Ovary (tissue), 9 donors: Measurements from ENCODE around the gene C2orf68. TPM values are rescaled to one million over a fixed set of nuclear protein-coding genes. Genes with fewer than 3 reads are reported as not detected.
A peak's percentile ranks its signal among the peaks of the same experiment; 100 is the strongest.

Source experiments
- DNase-seq, 5 donors: peaks; one replicate each; pipeline ENCODE4 v3.0.0-alpha.2; 2019 to 2020
- H3K27ac ChIP-seq, 2 donors: fragments of 200-600 bp; one replicate each; pipeline versions ENCODE4 v1.5.1 to v1.8.0; 2019 to 2022
- H3K27me3 ChIP-seq: fragments of 200-600 bp; one replicate; pipeline ENCODE4 v1.8.0; 2022
- H3K36me3 ChIP-seq: fragments of 200-600 bp; sonication (generic); one replicate; pipeline ENCODE4 v1.5.1; 2019
- H3K4me1 ChIP-seq: one replicate; pipeline ENCODE4 v1.8.1; 2013; ENCODE audit warnings: mild to moderate bottlenecking, moderate library complexity; ENCODE audit not compliant: insufficient read depth
- H3K4me3 ChIP-seq: fragments of 200-600 bp; sonication (generic); one replicate; pipeline ENCODE4 v1.5.1; 2017
- H3K9me3 ChIP-seq, 2 donors: fragments of 200-600 bp in 1 of 2; sonication (generic) in 1 of 2; one replicate each; pipeline versions ENCODE4 v1.5.1 to v1.8.1; 2013 to 2019; ENCODE audit warnings: mild to moderate bottlenecking in 1 of 2, moderate library complexity in 1 of 2
- CTCF ChIP-seq, 3 donors: fragments of 450-650 bp in 2 of 3; fragments of 200-600 bp in 1 of 3; IDR thresholded peaks; one replicate each; pipeline versions ENCODE4 v1.5.1 to v1.8.0; 2016 to 2022; ENCODE audit warnings: antibody characterized with exemption in 3 of 3, mild to moderate bottlenecking in 1 of 3
- EP300 ChIP-seq: sonication (generic); formaldehyde crosslinking; IDR thresholded peaks from one replicate; pipeline ENCODE4 v1.6.1; 2017; ENCODE audit warnings: antibody characterized with exemption
- POLR2A ChIP-seq: fragments of 450-650 bp; IDR thresholded peaks from one replicate; pipeline ENCODE4 v1.6.1; 2017; ENCODE audit warnings: antibody characterized with exemption, mild to moderate bottlenecking, moderate library complexity
- WGBS, 3 donors: extraction: QIAGEN DNeasy Blood & Tissue Kit in 1 of 3; methylation state at CpG; one replicate each; pipeline versions ENCODE4 v1.1.5 to v1.1.7; 2013 to 2017; 5-methylcytosine and 5-hydroxymethylcytosine counted together
- intact Hi-C, 4 donors: fragments of 100-400 bp; cut with DNase I; formaldehyde crosslinking; loops; one replicate each; pipeline versions ENCODE4 v1.11.0 to v1.15.1; 2022 to 2023
- polyA plus RNA-seq, 2 donors: library from polyadenylated mRNA; stranded (reverse); fragments of 200-250 nt in 1 of 2; fragments of 350-450 nt in 1 of 2; fragmentation: Illumina TruSeq in 1 of 2; extraction: RNeasy Lipid Tissue Mini Kit (QIAGEN cat#74804) in 1 of 2; gene quantifications; one replicate each; pipeline ENCODE4 v1.2.3, GENCODE V29; 2013 to 2014
- total RNA-seq, 7 donors: library from RNA; depleted of rRNA in 2 of 7; stranded (reverse); fragments of >200 nt in 2 of 7; fragmentation: NEBNext Ultra II Directional in 3 of 7; extraction: Animal tissue kit (Norgen Biotek cat#: 25700) in 3 of 7; gene quantifications; one replicate each; pipeline versions ENCODE4 v1.1.0 to v1.2.4, GENCODE V29; 2016 to 2023
- donor health status: DM: no; HTN: no; CAD: no; lungs with moderate emphysema.
- donor health status: DM: no; HTN: no; CAD: no.
- donor health status: Bipolar disorder and iron deficiency.
- donor health status: DM: yes; HTN: yes; CAD: no.
- donor health status: DM: no; HTN: no; CAD: no.
- donor health status: DM: yes; HTN: yes; CAD: no.

C2orf68 gene
- total and polyA plus RNA-seq, 9 donors = 14.6 to 45.4 (median 31.5) TPM

- DNase-seq = peak in 3 of 5 donors; percentile 40 to 70 (median 69)
- intact Hi-C loops = no loop called here
- 1% methylated on average over 29 to 52 of the region's 52 CpGs for WGBS, 3 donors
- Histone ChIP-seq H3K36me3 (no peaks in the 10 kb centered on the region), H3K27ac (peak within 1 kb of the TSS; percentile 38 to 46), H3K9me3 (no peaks in the 10 kb centered on the region), H3K27me3 (no peaks in the 10 kb centered on the region), H3K4me3 (peak within 1 kb of the TSS; percentile 61), H3K4me1 (peaks cover 6% of the 10 kb centered on the region)
- TF ChIP-seq CTCF (IDR thresholded peaks at IDR 0.05) (no peak), POLR2A (no peak), EP300 (no peak)
Observed at GRCh38 chr2:85584354-85584856, 27.5 kb downstream of the C2orf68 start, which contains the start of gene VAMP5. VAMP5 (plus strand) TSS chr2:85584431; CDS start chr2:85584491, 60 bp downstream.

GRCh38 chr2:85583667-85584353 is 28.1 kb downstream of the C2orf68 start:
- Histone ChIP-seq H3K9me3 (no peaks in the 10 kb centered on the region), H3K27me3 (no peaks in the 10 kb centered on the region), H3K36me3 (no peaks in the 10 kb centered on the region), H3K27ac (peak overlapping the region; percentile 38 to 46), H3K4me3 (peak overlapping the region; percentile 61), H3K4me1 (peaks cover 6% of the 10 kb centered on the region)
- intact Hi-C loops = no loop called here
- 18 to 20% (median 20%) methylated on average over 16 of the region's 16 CpGs for WGBS, 3 donors
- DNase-seq = no peak
- TF ChIP-seq CTCF (IDR thresholded peaks at IDR 0.05) = no peak
- no peak for TF ChIP-seq POLR2A
- no peak for TF ChIP-seq EP300

- TF ChIP-seq EP300 (no peak), POLR2A (no peak), CTCF (IDR thresholded peaks at IDR 0.05) (no peak)
Observed at GRCh38 chr2:85582492-85582891, 29.4 kb downstream of the C2orf68 start.

GRCh38 chr2:85580206-85580605 is 31.7 kb downstream of the C2orf68 start:
- DNase-seq = no peak
- no peak for TF ChIP-seq CTCF (IDR thresholded peaks at IDR 0.05)
- TF ChIP-seq POLR2A = no peak
- no peak for TF ChIP-seq EP300
- 76 to 84% (median 82%) methylated on average over 3 of the region's 3 CpGs for WGBS, 3 donors
- Histone ChIP-seq H3K36me3 (no peaks in the 10 kb centered on the region), H3K27me3 (no peaks in the 10 kb centered on the region), H3K27ac (peak overlapping the region in 1 of 2 donors; percentile 39), H3K9me3 (no peaks in the 10 kb centered on the region), H3K4me1 (peaks cover 2% of the 10 kb centered on the region), H3K4me3 (no peak overlapping the region)
- intact Hi-C loops = no loop called here

More at GRCh38 chr2:85582492-85582891, 29.4 kb downstream of the C2orf68 start:
- Histone ChIP-seq H3K27me3 (no peaks in the 10 kb centered on the region), H3K9me3 (no peaks in the 10 kb centered on the region), H3K4me1 (peaks cover 4% of the 10 kb centered on the region), H3K36me3 (no peaks in the 10 kb centered on the region), H3K27ac (no peak overlapping the region), H3K4me3 (no peak overlapping the region)
- no peak for DNase-seq
- 80 to 87% (median 84%) methylated on average over 1 of the region's 1 CpG for WGBS, 3 donors
- intact Hi-C loops = no loop called here
